ENCODE results near the gene JMJD7. TPM values are rescaled to one million over a fixed set of nuclear protein-coding genes. Genes with fewer than 3 reads are reported as not detected.

JMJD7 gene
- total RNA-seq, 2 experiments from 2014 or later, result 35.6 to 38.4 TPM

- peaks cover 46% of the 10 kb centered on the region for H3K36me3 Mint-ChIP-seq (ENCODE audit: low read depth)
- TF ChIP-seq CTCF (IDR thresholded peaks at IDR 0.05), result no peak
These were observed 3.7 kb upstream of the JMJD7 start for GRCh38 chr15:41824062-41824745.

GRCh38 chr15:41825145-41825544 lies 2.7 kb upstream of the JMJD7 start:
- intact Hi-C loops (cut with DNase I, micrococcal nuclease), result loop anchor here in 1 of 2 experiments (5.0 kb wide), 4 partner anchors 147 to 423 kb away; partner anchors contain the start of genes EHD4, NDUFAF1, RTF1 and TYRO3
- ChIA-PET POLR2A (no interaction called here), CTCF (interaction anchor here (1.5 kb wide), 1 partner anchor 79 kb away, joined by 4 read pairs; no protein-coding TSS in a partner anchor)
- Histone ChIP-seq H3K9me3 (ENCODE audit: control insufficient read depth in 1 of 2, insufficient read depth in 1 of 2, low read length in 2 of 2) (no peaks in the 10 kb centered on the region), H3K4me1 (ENCODE audit: insufficient read depth, low read length) (peaks cover 22% of the 10 kb centered on the region), H3K27me3 (ENCODE audit: control insufficient read depth in 1 of 2, insufficient read depth in 2 of 2, low read length in 2 of 2) (no peaks in the 10 kb centered on the region), H3K36me3 (ENCODE audit: insufficient read depth, low read length) (peaks cover 37% of the 10 kb centered on the region), H3K4me3 (ENCODE audit: low read length) (no peak overlapping the region), H3K27ac (ENCODE audit: low read depth in 1 of 2, low read length in 2 of 2) (no peak overlapping the region)
- H3K27me3 Mint-ChIP-seq, result no peaks in the 10 kb centered on the region
- no peaks in the 10 kb centered on the region for H3K9me3 Mint-ChIP-seq
- no peak for TF ChIP-seq CTCF (IDR thresholded peaks at IDR 0.05)
- H3K4me3 Mint-ChIP-seq, result peak overlapping the region; percentile 45
- H3K27ac Mint-ChIP-seq, result no peak overlapping the region
- DNase-seq (no peak), ATAC-seq (ENCODE audit: poor library complexity) (no peak)
- H3K4me1 Mint-ChIP-seq (ENCODE audit: low read depth), result peaks cover 8% of the 10 kb centered on the region
- H3K36me3 Mint-ChIP-seq (ENCODE audit: low read depth), result peaks cover 37% of the 10 kb centered on the region

More at GRCh38 chr15:41824062-41824745, 3.7 kb upstream of the JMJD7 start:
- ChIA-PET CTCF (no interaction called here), POLR2A (interaction anchor here (0.8 kb wide), 1 partner anchor 51 kb away, joined by 4 read pairs; no protein-coding TSS in a partner anchor)
- no peak for ATAC-seq (ENCODE audit: poor library complexity)
- Mint-ChIP-seq H3K27ac (no peak overlapping the region), H3K4me1 (ENCODE audit: low read depth) (peaks cover 8% of the 10 kb centered on the region), H3K27me3 (no peaks in the 10 kb centered on the region), H3K4me3 (no peak overlapping the region), H3K9me3 (no peaks in the 10 kb centered on the region)
- no peaks in the 10 kb centered on the region for H3K27me3 ChIP-seq (ENCODE audit: control insufficient read depth in 1 of 2, insufficient read depth in 2 of 2, low read length in 2 of 2)
- no peaks in the 10 kb centered on the region for H3K9me3 ChIP-seq (ENCODE audit: control insufficient read depth in 1 of 2, insufficient read depth in 1 of 2, low read length in 2 of 2)
- no peak overlapping the region for H3K27ac ChIP-seq (ENCODE audit: low read depth in 1 of 2, low read length in 2 of 2)
- H3K36me3 ChIP-seq (ENCODE audit: insufficient read depth, low read length), result peaks cover 39% of the 10 kb centered on the region
- intact Hi-C loops (cut with DNase I, micrococcal nuclease), result no loop called here
- peaks cover 14% of the 10 kb centered on the region for H3K4me1 ChIP-seq (ENCODE audit: insufficient read depth, low read length)
- DNase-seq, result no peak
- no peak overlapping the region for H3K4me3 ChIP-seq (ENCODE audit: low read length)

GRCh38 chr15:41825572-41826535 lies 2.0 kb upstream of the JMJD7 start:
- Mint-ChIP-seq H3K36me3 (ENCODE audit: low read depth) (peaks cover 32% of the 10 kb centered on the region), H3K4me1 (ENCODE audit: low read depth) (peaks cover 8% of the 10 kb centered on the region), H3K27ac (peak overlapping the region; percentile 50), H3K4me3 (peak overlapping the region; percentile 90), H3K27me3 (no peaks in the 10 kb centered on the region), H3K9me3 (no peaks in the 10 kb centered on the region)
- POLR2A ChIA-PET, result interaction anchor here (1.6 to 3.4 kb wide), 2 partner anchors 29 to 52 kb away, joined by 6 to 25 read pairs; partner anchors contain the start of gene MAPKBP1
- ATAC-seq (ENCODE audit: poor library complexity) (no peak), DNase-seq (no peak)
- TF ChIP-seq CTCF (IDR thresholded peaks at IDR 0.05), result no peak
- CTCF ChIA-PET, result interaction anchor here (1.5 to 2.9 kb wide), 2 partner anchors 52 to 78 kb away, joined by 4 to 19 read pairs; partner anchors contain the start of gene MAPKBP1
- H3K36me3 ChIP-seq (ENCODE audit: insufficient read depth, low read length), result peaks cover 37% of the 10 kb centered on the region
- H3K4me3 ChIP-seq (ENCODE audit: low read length), result no peak overlapping the region
- no peak overlapping the region for H3K27ac ChIP-seq (ENCODE audit: low read depth in 1 of 2, low read length in 2 of 2)
- intact Hi-C loops (cut with DNase I, micrococcal nuclease), result loop anchor here in 1 of 2 experiments (2.0 to 5.0 kb wide), 5 partner anchors 53 to 424 kb away; partner anchors contain the start of genes EHD4, NDUFAF1, RTF1 and TYRO3
- H3K9me3 ChIP-seq (ENCODE audit: control insufficient read depth in 1 of 2, insufficient read depth in 1 of 2, low read length in 2 of 2), result no peaks in the 10 kb centered on the region
- H3K27me3 ChIP-seq (ENCODE audit: control insufficient read depth in 1 of 2, insufficient read depth in 2 of 2, low read length in 2 of 2), result no peaks in the 10 kb centered on the region
- H3K4me1 ChIP-seq (ENCODE audit: insufficient read depth, low read length), result peaks cover 29% of the 10 kb centered on the region

All from CD4-positive, alpha-beta T cell (primary cell).